HG02884 (cell line): ENCODE results near the gene PTPRD.

Experiments
- ATAC-seq: cut with Tn5 transposase; IDR thresholded peaks from one replicate; pipeline ENCODE4 v1.9.1; 2021; ENCODE audit warnings: mild to moderate bottlenecking, moderate library complexity; ENCODE audit not compliant: unreplicated experiment

PTPRD gene

GRCh38 chr9:8855046-8855445 lies 1757.8 kb downstream of the PTPRD start:
- ATAC-seq = no peak

GRCh38 chr9:8852301-8852864 lies 1760.4 kb downstream of the PTPRD start:
- ATAC-seq = no peak

GRCh38 chr9:8850914-8851313 lies 1761.9 kb downstream of the PTPRD start:
- no peak for ATAC-seq

- ATAC-seq = no peak
These were observed 1767.0 kb downstream of the PTPRD start for GRCh38 chr9:8845808-8846207.

GRCh38 chr9:8845376-8845775 lies 1767.4 kb downstream of the PTPRD start:
- ATAC-seq = no peak

- ATAC-seq = no peak
These were observed 1768.3 kb downstream of the PTPRD start for GRCh38 chr9:8844549-8844948.

- ATAC-seq = no peak
These were observed 1770.2 kb downstream of the PTPRD start for GRCh38 chr9:8842402-8843193.

- no peak for ATAC-seq
These were observed 1774.7 kb downstream of the PTPRD start for GRCh38 chr9:8838136-8838535.

- no peak for ATAC-seq
These were observed 1777.5 kb downstream of the PTPRD start for GRCh38 chr9:8835291-8835690.

- no peak for ATAC-seq
These were observed 1779.8 kb downstream of the PTPRD start for GRCh38 chr9:8832955-8833354.

- no peak for ATAC-seq
These were observed 1780.4 kb downstream of the PTPRD start for GRCh38 chr9:8832386-8832785.

GRCh38 chr9:8831568-8831967 lies 1781.2 kb downstream of the PTPRD start:
- no peak for ATAC-seq

- ATAC-seq = no peak
These were observed 1786.5 kb downstream of the PTPRD start for GRCh38 chr9:8826281-8826680.

- ATAC-seq = no peak
These were observed 1787.1 kb downstream of the PTPRD start for GRCh38 chr9:8825585-8826147.

- no peak for ATAC-seq
These were observed 1789.5 kb downstream of the PTPRD start for GRCh38 chr9:8823131-8823895.

GRCh38 chr9:8822667-8823025 lies 1790.2 kb downstream of the PTPRD start:
- ATAC-seq = no peak

- no peak for ATAC-seq
These were observed 1790.7 kb downstream of the PTPRD start for GRCh38 chr9:8821910-8822666.

- ATAC-seq = no peak
These were observed 1795.5 kb downstream of the PTPRD start for GRCh38 chr9:8817335-8817734.

GRCh38 chr9:8816361-8816760 lies 1796.4 kb downstream of the PTPRD start:
- no peak for ATAC-seq

- ATAC-seq = no peak
These were observed 1796.9 kb downstream of the PTPRD start for GRCh38 chr9:8815931-8816330.

- no peak for ATAC-seq
These were observed 1797.6 kb downstream of the PTPRD start for GRCh38 chr9:8815219-8815618.
